Ammon's horn (tissue), 1 donor: ENCODE measurements around the gene BTBD9.

ENCODE experiments used
- DNase-seq: peaks from one replicate; pipeline ENCODE4 v3.0.0-alpha.2; 2016; ENCODE audit warnings: low spot score

BTBD9 gene

GRCh38 chr6:38599261-38599660, 40.5 kb downstream of the BTBD9 start:
- no peak for DNase-seq

- no peak for DNase-seq
Measured at GRCh38 chr6:38593998-38594665, 45.6 kb downstream of the BTBD9 start.

- DNase-seq: no peak
Measured at GRCh38 chr6:38593409-38593808, 46.3 kb downstream of the BTBD9 start.

- no peak for DNase-seq
Measured at GRCh38 chr6:38591439-38591838, 48.3 kb downstream of the BTBD9 start.

GRCh38 chr6:38589367-38589720, 50.4 kb downstream of the BTBD9 start:
- no peak for DNase-seq

- DNase-seq: no peak
Measured at GRCh38 chr6:38588631-38589366, 50.9 kb downstream of the BTBD9 start.

GRCh38 chr6:38587766-38588362, 51.9 kb downstream of the BTBD9 start:
- DNase-seq: peak; percentile 37

- no peak for DNase-seq
Measured at GRCh38 chr6:38586992-38587391, 52.7 kb downstream of the BTBD9 start.

- DNase-seq: no peak
Measured at GRCh38 chr6:38584731-38585130, 55.0 kb downstream of the BTBD9 start.

- DNase-seq: no peak
Measured at GRCh38 chr6:38583523-38583922, 56.2 kb downstream of the BTBD9 start.

GRCh38 chr6:38580030-38580429, 59.7 kb downstream of the BTBD9 start:
- no peak for DNase-seq

- DNase-seq: no peak
Measured at GRCh38 chr6:38579010-38579628, 60.6 kb downstream of the BTBD9 start.

GRCh38 chr6:38578075-38578474, 61.7 kb downstream of the BTBD9 start:
- no peak for DNase-seq

GRCh38 chr6:38577492-38577891, 62.2 kb downstream of the BTBD9 start:
- DNase-seq: no peak

- no peak for DNase-seq
Measured at GRCh38 chr6:38573801-38574395, 65.8 kb downstream of the BTBD9 start.

- no peak for DNase-seq
Measured at GRCh38 chr6:38572186-38572813, 67.4 kb downstream of the BTBD9 start.

GRCh38 chr6:38571721-38572120, 68.0 kb downstream of the BTBD9 start:
- DNase-seq: no peak

- peak; percentile 48 for DNase-seq
Measured at GRCh38 chr6:38570750-38571149, 69.0 kb downstream of the BTBD9 start.

GRCh38 chr6:38567436-38567835, 72.3 kb downstream of the BTBD9 start:
- DNase-seq: peak; percentile 49

- DNase-seq: peak; percentile 14
Measured at GRCh38 chr6:38566295-38567030, 73.3 kb downstream of the BTBD9 start.

- DNase-seq: no peak
Measured at GRCh38 chr6:38564301-38564700, 75.4 kb downstream of the BTBD9 start.
